ENCODE data around the gene ADAM19.
A peak's percentile ranks its signal among the peaks of the same experiment; 100 is the strongest.

Gene ADAM19

DNA sequence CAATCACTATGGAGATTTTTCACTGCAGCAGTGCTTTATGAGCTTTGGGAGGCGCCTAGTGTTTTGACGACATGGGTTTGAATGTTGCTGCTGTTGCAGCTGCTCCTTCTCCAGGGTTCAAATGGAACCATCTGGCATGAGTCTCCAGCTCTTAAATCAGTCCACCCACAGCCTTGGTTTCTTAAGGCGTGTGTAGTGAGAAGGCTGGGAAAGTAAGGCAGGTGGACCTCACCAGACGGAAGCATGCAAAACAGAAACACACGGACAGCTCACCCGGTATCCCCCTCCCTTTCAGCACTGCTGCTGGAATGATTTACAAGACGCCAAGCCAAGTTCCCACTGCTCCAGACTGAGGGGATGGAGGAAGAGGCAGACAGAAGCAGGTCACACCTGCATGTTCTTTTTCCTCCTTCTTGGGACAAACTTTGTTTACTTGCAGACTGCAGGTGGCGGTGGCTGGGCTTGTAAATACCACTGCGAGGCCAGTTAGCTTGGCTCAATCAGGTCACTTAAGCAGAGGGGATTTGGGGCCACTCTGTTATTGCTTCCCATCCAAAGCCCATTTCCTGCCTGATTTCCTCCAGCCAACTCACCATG lies 47.4 kb downstream of the ADAM19 start:
- TF ChIP-seq POLR2AphosphoS5 (IDR thresholded peaks at IDR 0.05; ENCODE audit: low read depth, low read length) (no peak), TAF1 (IDR thresholded peaks at IDR 0.05; ENCODE audit: low read depth, low read length) (no peak), POLR2A (IDR thresholded peaks at IDR 0.05; ENCODE audit: low read depth, low read length) (no peak), POU2F2 (IDR thresholded peaks at IDR 0.05; ENCODE audit: low read depth, low read length) (no peak), SPI1 (IDR thresholded peaks at IDR 0.05; ENCODE audit: low read depth, low read length) (no peak), PAX5 (IDR thresholded peaks at IDR 0.05; ENCODE audit: insufficient read depth, low read length, severe bottlenecking) (no peak)
- FAIRE-seq (peak; percentile 28), DNase-seq (ENCODE audit: insufficient read length, low spot score) (no peak)

DNA sequence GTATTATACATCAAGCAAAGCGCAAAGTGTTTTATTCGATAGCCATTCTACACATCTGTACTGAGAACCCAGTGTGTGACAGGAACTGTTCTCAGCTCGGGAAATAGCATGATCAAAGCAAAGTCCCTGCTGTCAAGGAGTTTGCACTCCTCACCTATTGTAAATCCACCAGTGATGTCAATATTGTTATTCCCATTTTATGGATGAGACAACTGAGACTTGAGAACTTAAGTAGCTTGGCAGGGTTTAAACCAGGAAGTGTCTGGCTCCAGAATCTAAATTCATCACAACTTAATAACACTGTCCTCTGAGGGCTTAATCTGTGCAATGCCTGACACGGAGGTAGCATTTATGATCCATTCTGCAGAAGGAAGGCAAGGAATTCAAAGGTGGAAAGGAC lies 50.7 kb downstream of the ADAM19 start:
- no peak for FAIRE-seq
- TF ChIP-seq PAX5 (IDR thresholded peaks at IDR 0.05; ENCODE audit: insufficient read depth, low read length, severe bottlenecking) = no peak
- no peak for TF ChIP-seq POU2F2 (IDR thresholded peaks at IDR 0.05; ENCODE audit: low read depth, low read length)
- TF ChIP-seq POLR2A (IDR thresholded peaks at IDR 0.05; ENCODE audit: low read depth, low read length) = no peak
- no peak for TF ChIP-seq POLR2AphosphoS5 (IDR thresholded peaks at IDR 0.05; ENCODE audit: low read depth, low read length)
- TF ChIP-seq SPI1 (IDR thresholded peaks at IDR 0.05; ENCODE audit: low read depth, low read length) = no peak
- TF ChIP-seq TAF1 (IDR thresholded peaks at IDR 0.05; ENCODE audit: low read depth, low read length) = no peak
- no peak for DNase-seq (ENCODE audit: insufficient read length, low spot score)

DNA sequence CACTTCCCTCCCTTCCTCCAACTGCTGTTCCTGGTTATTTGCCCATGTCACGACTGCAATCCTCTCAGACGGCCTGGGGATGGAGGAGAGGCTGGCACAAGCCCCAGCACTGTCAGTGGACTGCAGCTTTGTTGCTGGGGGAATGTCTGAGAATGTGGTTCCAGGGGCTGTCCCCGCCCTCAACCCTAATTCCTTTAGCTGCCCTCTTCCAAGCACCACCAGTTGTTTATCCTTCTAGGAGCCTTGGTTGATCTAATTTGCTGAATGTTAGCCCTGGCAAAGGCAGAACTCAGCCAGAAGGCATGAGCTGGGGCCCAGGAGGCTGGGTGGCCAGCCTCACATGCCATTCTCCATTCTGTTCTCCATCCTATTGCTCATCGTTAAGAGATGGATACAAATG lies 51.6 kb downstream of the ADAM19 start:
- no peak for TF ChIP-seq TAF1 (IDR thresholded peaks at IDR 0.05; ENCODE audit: low read depth, low read length)
- no peak for TF ChIP-seq POLR2A (IDR thresholded peaks at IDR 0.05; ENCODE audit: low read depth, low read length)
- TF ChIP-seq POU2F2 (IDR thresholded peaks at IDR 0.05; ENCODE audit: low read depth, low read length) = no peak
- no peak for TF ChIP-seq SPI1 (IDR thresholded peaks at IDR 0.05; ENCODE audit: low read depth, low read length)
- no peak for TF ChIP-seq POLR2AphosphoS5 (IDR thresholded peaks at IDR 0.05; ENCODE audit: low read depth, low read length)
- TF ChIP-seq PAX5 (IDR thresholded peaks at IDR 0.05; ENCODE audit: insufficient read depth, low read length, severe bottlenecking) = no peak
- no peak for DNase-seq (ENCODE audit: insufficient read length, low spot score)
- no peak for FAIRE-seq

DNA sequence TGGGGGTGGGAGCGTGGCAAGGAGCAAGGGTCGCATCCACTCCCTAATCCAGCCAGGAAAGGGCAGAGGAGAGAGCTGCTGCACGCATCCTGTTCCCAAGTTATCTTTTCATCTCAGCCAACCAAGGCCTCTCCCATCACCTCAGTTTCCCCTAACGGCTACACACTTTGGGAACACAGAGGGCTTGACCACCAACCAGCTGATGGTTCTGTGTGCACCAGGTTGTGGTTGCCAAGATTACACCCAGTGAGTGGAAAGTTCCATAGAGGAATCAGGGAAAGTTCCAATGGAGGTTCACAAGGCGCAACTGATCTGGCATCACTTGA lies 53.9 kb downstream of the ADAM19 start:
- no peak for TF ChIP-seq POLR2A (IDR thresholded peaks at IDR 0.05; ENCODE audit: low read depth, low read length)
- no peak for TF ChIP-seq SPI1 (IDR thresholded peaks at IDR 0.05; ENCODE audit: low read depth, low read length)
- no peak for TF ChIP-seq TAF1 (IDR thresholded peaks at IDR 0.05; ENCODE audit: low read depth, low read length)
- no peak for TF ChIP-seq POLR2AphosphoS5 (IDR thresholded peaks at IDR 0.05; ENCODE audit: low read depth, low read length)
- TF ChIP-seq PAX5 (IDR thresholded peaks at IDR 0.05; ENCODE audit: insufficient read depth, low read length, severe bottlenecking) = no peak
- TF ChIP-seq POU2F2 (IDR thresholded peaks at IDR 0.05; ENCODE audit: low read depth, low read length) = no peak
- FAIRE-seq = no peak
- DNase-seq (ENCODE audit: insufficient read length, low spot score) = no peak

DNA sequence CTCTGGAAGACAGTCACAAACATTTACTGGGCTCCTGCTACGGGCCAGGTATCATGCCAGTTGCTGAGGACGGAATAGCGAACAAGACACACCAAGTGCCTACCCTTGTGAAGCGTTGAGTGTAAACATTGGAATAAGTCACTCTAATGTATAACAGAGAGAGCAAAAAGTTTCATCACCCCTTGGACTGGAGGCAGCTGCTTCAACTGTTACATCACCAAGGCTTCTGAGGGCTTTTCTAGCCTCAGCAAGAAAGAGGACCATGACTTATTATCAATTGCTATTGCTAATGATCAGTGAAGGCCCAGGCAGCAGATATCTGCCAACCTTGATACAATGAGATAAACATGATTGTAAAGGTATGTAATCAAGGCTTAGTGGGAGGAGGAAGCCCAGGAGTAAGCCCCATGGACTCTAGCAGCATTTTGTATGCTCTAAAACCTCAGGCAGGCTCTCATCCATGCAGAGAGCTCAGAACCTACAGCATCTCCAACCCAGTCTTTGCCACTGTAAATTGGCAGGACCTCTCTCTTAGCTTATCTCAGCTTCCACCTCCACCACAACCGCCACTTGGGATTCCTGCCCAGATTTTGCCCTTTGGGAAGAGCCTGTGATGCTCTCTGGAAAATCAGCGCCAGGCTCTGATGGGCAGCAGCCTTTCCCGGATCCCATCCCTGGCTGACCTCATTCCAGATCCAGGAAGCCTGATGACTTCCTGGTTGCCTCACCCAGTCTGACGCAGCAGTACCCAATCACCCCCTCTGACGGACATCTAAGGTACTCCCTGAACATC lies 54.5 kb downstream of the ADAM19 start:
- FAIRE-seq (no peak), DNase-seq (ENCODE audit: insufficient read length, low spot score) (no peak)
- no peak for TF ChIP-seq PAX5 (IDR thresholded peaks at IDR 0.05; ENCODE audit: insufficient read depth, low read length, severe bottlenecking)
- TF ChIP-seq TAF1 (IDR thresholded peaks at IDR 0.05; ENCODE audit: low read depth, low read length) = no peak
- TF ChIP-seq SPI1 (IDR thresholded peaks at IDR 0.05; ENCODE audit: low read depth, low read length) = no peak
- no peak for TF ChIP-seq POLR2AphosphoS5 (IDR thresholded peaks at IDR 0.05; ENCODE audit: low read depth, low read length)
- TF ChIP-seq POLR2A (IDR thresholded peaks at IDR 0.05; ENCODE audit: low read depth, low read length) = no peak
- TF ChIP-seq POU2F2 (IDR thresholded peaks at IDR 0.05; ENCODE audit: low read depth, low read length) = no peak

DNA sequence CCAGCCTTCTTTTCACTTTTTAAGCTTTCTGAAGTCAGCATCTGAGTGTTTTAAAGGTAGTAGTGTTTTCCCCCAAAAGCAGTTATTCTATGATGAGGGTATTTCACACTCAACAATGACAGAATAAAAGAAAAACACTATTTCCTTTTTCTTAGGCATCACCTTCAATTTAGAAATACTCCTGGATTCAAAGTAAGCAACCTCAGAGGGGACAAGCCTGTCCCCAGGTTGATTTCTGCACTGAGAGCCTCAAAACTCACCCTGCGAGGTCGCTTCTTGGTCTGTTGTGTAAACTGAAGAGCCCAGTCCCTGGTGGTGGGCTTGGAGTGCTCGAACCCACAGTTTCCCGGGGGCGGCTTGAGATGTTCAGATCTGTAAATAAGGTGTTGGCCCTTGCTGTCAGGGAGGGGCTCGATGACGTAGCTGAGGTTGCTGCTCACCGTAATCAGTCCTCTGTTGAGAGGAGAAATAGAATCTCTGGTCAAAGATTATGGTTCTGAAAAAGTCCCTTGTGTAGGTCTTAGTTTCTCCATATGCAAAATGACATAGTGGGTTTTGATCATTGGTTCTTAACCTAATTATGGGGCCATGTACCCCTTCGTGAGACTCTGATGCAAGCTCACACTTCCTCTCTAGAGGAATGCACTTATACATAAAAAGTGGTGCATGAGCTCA lies 55.9 kb downstream of the ADAM19 start:
- TF ChIP-seq POLR2A (IDR thresholded peaks at IDR 0.05; ENCODE audit: low read depth, low read length) = peak; percentile 35; the same call in 1 of the 2 replicates
- TF ChIP-seq SPI1 (IDR thresholded peaks at IDR 0.05; ENCODE audit: low read depth, low read length) = peak; percentile 87
- no peak for TF ChIP-seq PAX5 (IDR thresholded peaks at IDR 0.05; ENCODE audit: insufficient read depth, low read length, severe bottlenecking)
- FAIRE-seq = no peak
- DNase-seq (ENCODE audit: insufficient read length, low spot score) = peak; percentile 37

DNA sequence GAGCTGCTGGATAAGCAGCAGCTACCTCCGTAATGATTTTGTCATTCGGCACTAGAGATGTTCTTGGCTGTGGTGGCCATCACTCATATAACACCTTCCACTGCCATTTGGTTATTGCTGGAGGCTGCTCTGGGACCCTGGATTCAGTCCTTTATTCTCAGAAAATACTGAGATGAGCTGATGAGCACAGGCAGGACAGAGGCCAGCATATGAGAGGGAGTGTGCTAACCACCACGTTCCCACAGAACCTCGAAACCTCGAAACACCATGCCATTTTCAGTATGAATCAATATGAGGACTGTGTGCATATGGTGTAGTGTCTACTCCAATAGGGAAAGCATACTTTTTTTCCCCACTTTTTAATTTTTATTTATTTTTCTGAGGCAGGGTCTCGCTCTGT lies 56.6 kb downstream of the ADAM19 start:
- DNase-seq (ENCODE audit: insufficient read length, low spot score) (peak; percentile 28), FAIRE-seq (peak; percentile 88)
- 0 out of 2 replicates have a peak, but pooled peaks have one; percentile 22 for TF ChIP-seq POLR2A (IDR thresholded peaks at IDR 0.05; ENCODE audit: low read depth, low read length)
- TF ChIP-seq POU2F2 (IDR thresholded peaks at IDR 0.05; ENCODE audit: low read depth, low read length) = no peak

DNA sequence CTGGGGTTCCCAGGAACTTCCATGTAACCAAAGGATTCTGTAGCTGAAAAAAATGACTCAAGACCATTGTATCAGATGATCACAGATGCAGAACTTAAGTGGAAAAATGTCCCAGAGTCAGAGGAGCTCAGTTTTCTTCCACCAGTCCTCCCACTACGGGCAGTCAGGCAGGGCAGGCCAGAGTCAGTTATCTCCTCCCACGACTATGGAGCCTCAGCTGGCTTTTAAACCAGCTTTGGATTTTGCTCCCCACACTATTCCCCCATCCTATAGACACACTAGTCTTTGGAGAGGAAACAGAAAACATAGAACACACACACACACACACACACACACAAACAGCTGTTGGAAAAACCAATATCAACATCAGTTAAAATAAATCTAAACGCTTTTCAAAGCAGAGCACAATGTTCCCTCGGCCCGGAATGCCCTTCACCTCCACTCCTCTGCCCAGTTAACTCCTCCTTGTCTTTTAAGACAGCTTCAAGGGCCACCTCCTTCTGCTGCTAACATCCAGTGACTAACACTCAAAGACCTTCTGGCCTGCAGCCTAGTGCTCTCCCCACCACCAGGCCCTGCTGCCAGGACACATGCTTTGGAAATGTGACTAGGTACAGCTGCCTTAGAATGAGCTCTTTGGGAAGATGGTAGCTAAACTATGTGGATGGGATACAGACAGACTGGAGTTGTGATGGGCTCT lies 58.8 kb downstream of the ADAM19 start:
- no peak for FAIRE-seq
- no peak for DNase-seq (ENCODE audit: insufficient read length, low spot score)
- TF ChIP-seq POLR2AphosphoS5 (IDR thresholded peaks at IDR 0.05; ENCODE audit: low read depth, low read length) (no peak), POLR2A (IDR thresholded peaks at IDR 0.05; ENCODE audit: low read depth, low read length) (no peak), POU2F2 (IDR thresholded peaks at IDR 0.05; ENCODE audit: low read depth, low read length) (no peak), SPI1 (IDR thresholded peaks at IDR 0.05; ENCODE audit: low read depth, low read length) (no peak), PAX5 (IDR thresholded peaks at IDR 0.05; ENCODE audit: insufficient read depth, low read length, severe bottlenecking) (no peak)

DNA sequence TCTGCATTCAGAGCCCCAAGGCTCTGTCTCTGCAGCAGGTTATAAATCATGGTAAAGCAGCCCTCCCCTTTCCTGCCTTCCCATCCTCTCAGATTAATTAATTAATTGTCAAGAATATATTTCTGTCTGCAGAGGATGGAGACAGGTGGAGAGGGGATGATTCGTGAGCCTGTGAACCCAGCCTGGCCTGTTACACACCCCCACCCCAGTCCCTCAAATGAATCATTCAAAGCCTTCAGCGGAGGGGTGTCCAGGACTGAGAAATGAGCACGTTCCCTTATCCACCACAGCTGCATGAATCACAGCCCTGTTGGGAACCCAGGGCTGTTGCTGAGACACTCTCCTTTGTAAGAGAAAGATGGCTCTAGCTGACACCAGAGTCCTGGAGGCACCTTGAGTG lies 59.6 kb downstream of the ADAM19 start:
- TF ChIP-seq POLR2A (IDR thresholded peaks at IDR 0.05; ENCODE audit: low read depth, low read length) (no peak), PAX5 (IDR thresholded peaks at IDR 0.05; ENCODE audit: insufficient read depth, low read length, severe bottlenecking) (no peak), TAF1 (IDR thresholded peaks at IDR 0.05; ENCODE audit: low read depth, low read length) (no peak), POLR2AphosphoS5 (IDR thresholded peaks at IDR 0.05; ENCODE audit: low read depth, low read length) (no peak), POU2F2 (IDR thresholded peaks at IDR 0.05; ENCODE audit: low read depth, low read length) (no peak), SPI1 (IDR thresholded peaks at IDR 0.05; ENCODE audit: low read depth, low read length) (no peak)
- FAIRE-seq = no peak
- no peak for DNase-seq (ENCODE audit: insufficient read length, low spot score)

All from GM12891 (cell line).